RWPE2 (cell line): ENCODE data around the gene NRP2.
A peak's percentile ranks its signal among the peaks of the same experiment; 100 is the strongest.

Experiments used
- ATAC-seq: fragments of 200-7000 bp; cut with Tn5 transposase; 3 replicates; pipeline ENCODE4 v1.9.1; 2021; ENCODE audit warnings: low read depth
- DNase-seq: peaks from one replicate; pipeline ENCODE4 v3.0.0-alpha.2; 2020; ENCODE audit warnings: low spot score
- H3K27ac ChIP-seq: fragments of 450-650 bp; 2 replicates; pipeline ENCODE4 v1.5.1; 2017; ENCODE audit warnings: mild to moderate bottlenecking; ENCODE audit not compliant: poor library complexity, severe bottlenecking
- H3K27me3 ChIP-seq: fragments of 250-450 bp; sonication (Bioruptor Pico); 2 replicates; pipeline ENCODE4 v1.5.1; 2021; ENCODE audit warnings: mild to moderate bottlenecking, moderate library complexity; ENCODE audit not compliant: insufficient read depth, poor library complexity, severe bottlenecking
- H3K36me3 ChIP-seq: fragments of 250-450 bp; sonication (Bioruptor Pico); 2 replicates; pipeline ENCODE4 v1.5.1; 2020; ENCODE audit warnings: low read depth, mild to moderate bottlenecking, moderate library complexity
- H3K4me1 ChIP-seq: fragments of 250-450 bp; sonication (Bioruptor Pico); 2 replicates; pipeline ENCODE4 v1.5.1; 2021; ENCODE audit warnings: mild to moderate bottlenecking, moderate library complexity; ENCODE audit not compliant: insufficient read depth, poor library complexity, severe bottlenecking
- H3K4me3 ChIP-seq: fragments of 250-450 bp; sonication (Bioruptor Pico); 2 replicates; pipeline ENCODE4 v1.5.1; 2021; ENCODE audit warnings: mild to moderate bottlenecking, moderate library complexity; ENCODE audit not compliant: severe bottlenecking
- H3K9me3 ChIP-seq: fragments of 250-450 bp; sonication (Bioruptor Pico); 2 replicates; pipeline ENCODE4 v1.5.1; 2021; ENCODE audit warnings: mild to moderate bottlenecking, moderate library complexity; ENCODE audit not compliant: severe bottlenecking
- CTCF ChIP-seq: fragments of 450-650 bp; IDR thresholded peaks from one replicate; pipeline ENCODE4 v1.5.1; 2017; ENCODE audit warnings: mild to moderate bottlenecking, moderate library complexity; ENCODE audit not compliant: poor library complexity, severe bottlenecking

Gene NRP2

GRCh38 chr2:205741256-205741978 lies 59.1 kb downstream of the NRP2 start:
- Histone ChIP-seq H3K4me3 (no peak overlapping the region), H3K27me3 (no peaks in the 10 kb centered on the region), H3K9me3 (no peaks in the 10 kb centered on the region), H3K27ac (no peak overlapping the region), H3K36me3 (peaks cover 15% of the 10 kb centered on the region), H3K4me1 (peaks cover 7% of the 10 kb centered on the region)
- ATAC-seq (no peak), DNase-seq (no peak)
- no peak for TF ChIP-seq CTCF

- peaks cover 16% of the 10 kb centered on the region for H3K4me1 ChIP-seq
- H3K27ac ChIP-seq, result no peak overlapping the region
- H3K4me3 ChIP-seq, result no peak overlapping the region
- ATAC-seq (no peak), DNase-seq (no peak)
- H3K36me3 ChIP-seq, result peaks cover 15% of the 10 kb centered on the region
- no peaks in the 10 kb centered on the region for H3K9me3 ChIP-seq
- no peak for TF ChIP-seq CTCF
- no peaks in the 10 kb centered on the region for H3K27me3 ChIP-seq
Measured at GRCh38 chr2:205743137-205743536, 60.8 kb downstream of the NRP2 start.

- no peak for TF ChIP-seq CTCF
- peaks cover 15% of the 10 kb centered on the region for H3K36me3 ChIP-seq
- H3K4me3 ChIP-seq, result no peak overlapping the region
- no peak for ATAC-seq
- peaks cover 25% of the 10 kb centered on the region for H3K4me1 ChIP-seq
- no peaks in the 10 kb centered on the region for H3K9me3 ChIP-seq
- no peaks in the 10 kb centered on the region for H3K27me3 ChIP-seq
- DNase-seq, result no peak
- no peak overlapping the region for H3K27ac ChIP-seq
Measured at GRCh38 chr2:205744074-205744591, 61.8 kb downstream of the NRP2 start.

GRCh38 chr2:205745661-205746419 lies 63.5 kb downstream of the NRP2 start:
- ATAC-seq, result no peak
- no peak overlapping the region for H3K4me3 ChIP-seq
- H3K27me3 ChIP-seq, result no peaks in the 10 kb centered on the region
- no peak for DNase-seq
- no peak for TF ChIP-seq CTCF
- H3K4me1 ChIP-seq, result peaks cover 28% of the 10 kb centered on the region
- H3K27ac ChIP-seq, result peak overlapping the region; percentile 93
- peaks cover 9% of the 10 kb centered on the region for H3K36me3 ChIP-seq
- H3K9me3 ChIP-seq, result no peaks in the 10 kb centered on the region
